Heart left ventricle (tissue), 16 donors: Measurements from ENCODE around the gene FUT4. TPM values are rescaled to one million over a fixed set of nuclear protein-coding genes. Genes with fewer than 3 reads are reported as not detected.

Experiments
- ATAC-seq, 4 donors: fragments of 200-7000 bp; cut with Tn5 transposase; one replicate each; pipeline ENCODE4 v1.9.1; 2020 to 2022; ENCODE audit warnings: moderate library complexity in 4 of 4, mild to moderate bottlenecking in 3 of 4, moderate number of reproducible peaks in 1 of 4
- DNase-seq, 5 donors: peaks; one replicate each; pipeline ENCODE4 v3.0.0-alpha.2; 2020
- H3K27ac ChIP-seq, 12 donors: fragments of 200-600 bp; sonication (generic) in 4 of 12; one replicate each; pipeline versions ENCODE4 v1.5.0 to v1.8.0; 2016 to 2022; ENCODE audit warnings: mild to moderate bottlenecking in 2 of 12
- H3K27me3 ChIP-seq, 9 donors: fragments of 200-600 bp; sonication (generic) in 2 of 9; one replicate each; pipeline versions ENCODE4 v1.5.1 to v1.8.0; 2016 to 2022; ENCODE audit warnings: mild to moderate bottlenecking in 3 of 9
- H3K36me3 ChIP-seq, 9 donors: fragments of 200-600 bp; sonication (generic) in 2 of 9; one replicate each; pipeline versions ENCODE4 v1.5.0 to v1.8.0; 2018 to 2022; ENCODE audit warnings: mild to moderate bottlenecking in 2 of 9
- H3K4me1 ChIP-seq, 12 donors: fragments of 200-600 bp; sonication (generic) in 4 of 12; one replicate each; pipeline versions ENCODE4 v1.5.0 to v1.8.0; 2016 to 2022; ENCODE audit warnings: mild to moderate bottlenecking in 3 of 12
- H3K4me3 ChIP-seq, 12 donors: fragments of 200-600 bp; sonication (generic) in 4 of 12; one replicate each; pipeline versions ENCODE4 v1.5.0 to v1.8.0; 2017 to 2022; ENCODE audit warnings: mild to moderate bottlenecking in 9 of 12, moderate library complexity in 4 of 12
- H3K9me3 ChIP-seq, 12 donors: fragments of 200-600 bp; sonication (generic) in 4 of 12; one replicate each; pipeline versions ENCODE4 v1.5.0 to v1.8.0; 2016 to 2022; ENCODE audit warnings: mild to moderate bottlenecking in 1 of 12
- POLR2A ChIP-seq, 2 donors: fragments of 450-650 bp; IDR thresholded peaks; one replicate each; pipeline ENCODE4 v1.6.1; 2017; ENCODE audit warnings: antibody characterized with exemption in 2 of 2, mild to moderate bottlenecking in 2 of 2, moderate library complexity in 2 of 2
- WGBS, 4 donors: extraction: QIAGEN DNeasy Blood & Tissue Kit in 2 of 4; methylation state at CpG; one replicate each; pipeline versions ENCODE4 v1.1.5 to v1.1.7; 2013 to 2018; 5-methylcytosine and 5-hydroxymethylcytosine counted together
- intact Hi-C, 10 donors: fragments of 100-400 bp; cut with DNase I; formaldehyde crosslinking; loops; one replicate each; pipeline versions ENCODE4 v1.11.1 to v1.14.2; 2022
- polyA plus RNA-seq, 2 donors: library from polyadenylated mRNA; stranded (reverse); fragments of 200-250 nt; gene quantifications; one replicate each; pipeline ENCODE4 v1.2.3, GENCODE V29; 2013
- total RNA-seq, 9 donors: library from RNA; depleted of rRNA in 2 of 9; stranded (reverse); fragments of >200 nt in 2 of 9; fragmentation: NEBNext Ultra II Directional in 3 of 9; extraction: Animal tissue kit (Norgen Biotek cat#: 25700) in 3 of 9; gene quantifications; one replicate each; pipeline versions ENCODE4 v1.1.0 to v1.2.4, GENCODE V29; 2016 to 2023
- TF ChIP-seq, protein P1 (sequence below), 12 donors: fragments of 200-600 bp; sonication (generic) in 4 of 12; IDR thresholded peaks; one replicate each; pipeline versions ENCODE4 v1.5.0 to v1.8.0; 2018 to 2022; ENCODE audit warnings: antibody characterized with exemption in 12 of 12, mild to moderate bottlenecking in 5 of 12
- donor health status: ischemic (EF 13 %, LVEDD 7.1; RV severe dilation, severe dysfunction).
- donor health status: healthy with polysubstance abuse.
- donor health status: DM: no; HTN: yes; CAD: no.
- donor health status: DM: no; HTN: no; CAD: no.
- donor health status: ischemic (EF 25% LVEDD 6.9; RV normal size, moderate dysfunction).
- donor health status: ischemic (EF 25% LVEDD 5.7; RV mildly dilated, moderate dysfunction).
- donor health status: healthy.
- donor health status: DM: yes; HTN: yes; CAD: no.
- donor health status: ischemic (EF 35%, LVEDD 5.7; RV mildly dilated, moderate dysfunction).
- donor health status: nonischemic (EF 11% LVEDD 7.7; RV severe dilation, severe dysfunction).
- donor health status: DM: yes; HTN: yes; CAD: no.
- donor health status: PGD.
- donor health status: ischemic (EF 29% LVEDD 5.4; RV normal size, mild dysfunction).
- donor health status: nonischemic (EF 23%, LVEDD 6.1; RV moderate dilation, normal function).

Gene FUT4
- total and polyA plus RNA-seq, 11 donors = 0.46 to 4.7 (median 1.2) TPM

DNA sequence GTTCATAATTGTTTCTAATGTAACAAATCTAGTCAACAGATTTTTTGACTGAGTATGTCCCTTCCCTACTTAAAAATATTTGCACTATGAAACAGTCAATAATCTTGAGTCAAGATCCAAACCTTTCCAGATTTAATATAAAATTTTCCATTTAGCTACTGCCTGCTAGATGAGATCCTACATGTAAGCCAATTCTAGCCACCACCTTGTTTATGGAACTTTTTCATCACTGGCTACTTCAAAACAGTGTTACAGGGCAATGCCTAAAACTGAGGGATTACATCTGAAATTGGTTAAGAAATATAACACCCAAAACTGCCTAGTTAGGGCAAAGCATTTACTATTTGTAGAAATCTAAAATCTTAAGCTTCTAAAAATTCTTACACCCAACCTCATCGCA, 10.5 kb upstream of the FUT4 start:
- TF ChIP-seq POLR2A (IDR thresholded peaks at IDR 0.05) = no peak
- peaks cover 0 to 27% (median 0%) of the 10 kb centered on the region in 12 donors for H3K4me1 ChIP-seq
- no peaks in the 10 kb centered on the region for H3K9me3 ChIP-seq
- no peak overlapping the region for H3K4me3 ChIP-seq
- ATAC-seq (peak in 1 of 4 donors; percentile 28), DNase-seq (no peak)
- WGBS, 4 donors = 67 to 80% (median 70%) methylated on average over 1 of the region's 1 CpG
- H3K27ac ChIP-seq = peak overlapping the region in 6 of 12 donors; percentile 31 to 69 (median 48)
- no peaks in the 10 kb centered on the region for H3K36me3 ChIP-seq
- no peaks in the 10 kb centered on the region for H3K27me3 ChIP-seq
- intact Hi-C loops = no loop called here

DNA sequence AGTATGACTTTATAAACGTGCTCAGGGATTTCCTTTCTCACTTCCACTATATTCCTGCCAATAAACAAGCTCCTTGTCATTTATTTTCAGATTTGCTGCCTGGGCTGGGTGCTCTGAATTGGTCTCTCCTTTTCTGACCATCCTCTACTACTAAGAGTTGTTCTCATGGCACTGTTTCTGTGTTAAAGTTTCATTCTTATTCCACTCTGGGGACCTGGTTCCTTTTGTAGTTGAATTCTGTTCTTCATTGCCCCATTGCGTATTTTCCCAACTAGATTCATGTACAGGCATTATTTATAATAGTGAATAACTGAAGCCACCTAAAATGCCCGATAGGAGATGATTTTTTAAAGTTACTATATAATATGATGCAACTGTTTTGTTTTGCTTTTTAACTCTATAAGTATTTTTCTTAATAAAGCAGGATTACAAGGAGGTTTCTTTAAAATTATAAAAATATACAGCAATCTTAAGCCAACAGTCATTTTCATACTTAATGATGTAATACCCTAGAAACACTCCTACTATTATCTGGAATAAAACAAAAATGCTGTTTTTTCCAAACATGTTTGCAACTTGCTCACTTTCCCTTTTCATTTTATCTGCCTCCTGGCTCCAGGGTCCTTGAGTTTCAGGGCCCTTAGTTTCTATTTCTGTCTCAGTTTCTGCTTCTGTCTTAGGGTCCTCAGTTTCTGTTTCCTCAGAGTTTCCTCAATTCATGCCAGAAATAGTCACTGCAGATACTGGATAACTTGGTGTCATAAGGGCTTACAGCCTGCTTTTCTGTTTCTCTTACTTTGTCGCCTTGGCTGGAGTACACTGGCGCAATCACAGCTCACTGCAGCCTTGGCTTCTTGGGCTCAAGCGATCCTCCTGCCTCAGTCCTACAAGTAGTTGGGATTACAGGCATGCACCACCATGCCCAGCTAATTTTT, 9.8 kb upstream of the FUT4 start:
- peak; percentile 36 to 73 (median 53) for ATAC-seq
- intact Hi-C loops = no loop called here
- peak overlapping the region in 2 of 12 donors; percentile 7 to 29 for H3K4me3 ChIP-seq
- H3K36me3 ChIP-seq = no peaks in the 10 kb centered on the region
- H3K4me1 ChIP-seq = peaks cover 0 to 27% (median 0%) of the 10 kb centered on the region in 12 donors
- H3K27me3 ChIP-seq = no peaks in the 10 kb centered on the region
- DNase-seq = no peak
- H3K27ac ChIP-seq = peak overlapping the region in 9 of 12 donors; percentile 11 to 69 (median 47)
- no peaks in the 10 kb centered on the region for H3K9me3 ChIP-seq
- WGBS, 4 donors = 56 to 58% (median 57%) methylated on average over 6 of the region's 6 CpGs
- TF ChIP-seq, protein P1, sequence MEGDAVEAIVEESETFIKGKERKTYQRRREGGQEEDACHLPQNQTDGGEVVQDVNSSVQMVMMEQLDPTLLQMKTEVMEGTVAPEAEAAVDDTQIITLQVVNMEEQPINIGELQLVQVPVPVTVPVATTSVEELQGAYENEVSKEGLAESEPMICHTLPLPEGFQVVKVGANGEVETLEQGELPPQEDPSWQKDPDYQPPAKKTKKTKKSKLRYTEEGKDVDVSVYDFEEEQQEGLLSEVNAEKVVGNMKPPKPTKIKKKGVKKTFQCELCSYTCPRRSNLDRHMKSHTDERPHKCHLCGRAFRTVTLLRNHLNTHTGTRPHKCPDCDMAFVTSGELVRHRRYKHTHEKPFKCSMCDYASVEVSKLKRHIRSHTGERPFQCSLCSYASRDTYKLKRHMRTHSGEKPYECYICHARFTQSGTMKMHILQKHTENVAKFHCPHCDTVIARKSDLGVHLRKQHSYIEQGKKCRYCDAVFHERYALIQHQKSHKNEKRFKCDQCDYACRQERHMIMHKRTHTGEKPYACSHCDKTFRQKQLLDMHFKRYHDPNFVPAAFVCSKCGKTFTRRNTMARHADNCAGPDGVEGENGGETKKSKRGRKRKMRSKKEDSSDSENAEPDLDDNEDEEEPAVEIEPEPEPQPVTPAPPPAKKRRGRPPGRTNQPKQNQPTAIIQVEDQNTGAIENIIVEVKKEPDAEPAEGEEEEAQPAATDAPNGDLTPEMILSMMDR (IDR thresholded peaks at IDR 0.05) = no peak
- TF ChIP-seq POLR2A (IDR thresholded peaks at IDR 0.05) = no peak

DNA sequence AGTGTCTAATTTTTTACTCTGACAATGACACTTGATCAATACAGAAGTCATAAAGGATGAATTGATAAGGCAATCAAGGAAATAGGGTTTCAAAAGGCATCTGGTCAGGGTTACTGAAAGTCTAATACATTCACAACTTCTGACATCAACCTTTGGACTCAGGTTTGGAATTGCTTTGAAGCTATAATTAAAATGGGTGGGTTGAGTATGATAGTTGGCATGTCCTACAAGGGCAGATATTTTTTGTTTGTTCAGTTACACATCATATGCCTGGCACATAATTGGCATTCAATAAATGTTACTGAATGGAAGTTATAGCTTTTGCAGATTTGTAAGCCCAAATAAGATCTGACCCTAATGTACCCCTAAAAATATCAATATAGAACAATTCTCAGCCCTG, 7.3 kb upstream of the FUT4 start:
- H3K27me3 ChIP-seq = no peaks in the 10 kb centered on the region
- H3K4me1 ChIP-seq = peaks cover 0 to 27% (median 0%) of the 10 kb centered on the region in 12 donors
- H3K9me3 ChIP-seq = no peaks in the 10 kb centered on the region
- TF ChIP-seq POLR2A (IDR thresholded peaks at IDR 0.05) = no peak
- TF ChIP-seq, protein P1 (IDR thresholded peaks at IDR 0.05) = no peak
- ATAC-seq (no peak), DNase-seq (no peak)
- no peak overlapping the region for H3K27ac ChIP-seq
- H3K36me3 ChIP-seq = no peaks in the 10 kb centered on the region
- intact Hi-C loops = no loop called here
- no peak overlapping the region for H3K4me3 ChIP-seq

DNA sequence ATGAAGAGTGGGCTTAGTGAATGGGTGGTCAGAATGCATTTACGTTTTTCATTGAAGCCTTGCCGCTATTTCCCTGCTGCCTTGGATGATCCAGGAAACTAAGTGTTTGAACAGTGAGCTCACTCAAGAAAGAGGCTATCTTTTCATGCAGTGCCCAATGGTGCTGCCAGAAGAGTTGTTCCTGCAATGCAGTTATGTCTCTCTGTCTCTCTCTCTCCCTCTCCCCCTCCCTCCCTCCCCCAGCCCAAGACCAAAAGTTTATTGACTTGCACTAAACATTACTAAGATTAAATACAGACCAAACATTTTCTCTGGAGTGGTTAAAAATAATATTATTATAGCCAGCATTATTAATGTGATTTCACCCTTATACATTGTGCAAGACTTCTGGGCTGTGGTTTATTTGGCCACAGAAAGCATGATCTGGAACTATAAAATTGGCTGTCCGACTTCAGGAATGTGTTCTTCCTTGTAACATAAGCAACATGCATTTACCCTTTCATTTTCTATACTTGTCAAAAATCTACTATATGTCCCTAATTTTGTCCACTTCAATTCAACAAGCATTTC, 6.6 kb upstream of the FUT4 start:
- Histone ChIP-seq H3K9me3 (no peaks in the 10 kb centered on the region), H3K4me3 (no peak overlapping the region), H3K4me1 (peaks cover 0 to 27% (median 0%) of the 10 kb centered on the region in 12 donors), H3K27ac (no peak overlapping the region), H3K36me3 (no peaks in the 10 kb centered on the region), H3K27me3 (no peaks in the 10 kb centered on the region)
- ATAC-seq (no peak), DNase-seq (no peak)
- no peak for TF ChIP-seq POLR2A (IDR thresholded peaks at IDR 0.05)
- TF ChIP-seq, protein P1 (IDR thresholded peaks at IDR 0.05) = no peak
- 65 to 72% (median 70%) methylated on average over 3 of the region's 3 CpGs for WGBS, 4 donors
- intact Hi-C loops = no loop called here
